HCT116 (cell line): ENCODE data around the gene CFD. TPM values are rescaled to one million over a fixed set of nuclear protein-coding genes. Genes with fewer than 3 reads are reported as not detected.
A peak's percentile ranks its signal among the peaks of the same experiment; 100 is the strongest.

Experiments used
- ATAC-seq: fragments of 200-7000 bp; cut with Tn5 transposase; 2 replicates; pipeline ENCODE4 v1.9.1; 2020; ENCODE audit warnings: mild to moderate bottlenecking, moderate library complexity
- BruUV-seq: library from RNA; stranded (reverse); fragments of 400-500 nt; replicated peaks from 2 replicates; lab custom pipeline; 2021; lab: Mats Ljungman, UMichigan
- CTCF ChIA-PET: fragments of 300-600 bp; sonication (Branson Sonifier 250); formaldehyde crosslinking; loops from one replicate; lab custom pipeline; 2021; ENCODE audit warnings: antibody characterized with exemption; lab: Charles Lee
- POLR2A ChIA-PET: fragments of 300-600, 350-600 bp; sonication (Branson Sonifier 250); formaldehyde crosslinking; loops from one replicate; lab custom pipeline; 2021; ENCODE audit warnings: antibody characterized with exemption; lab: Charles Lee
- RAD21 ChIA-PET, 2 experiments: fragments of 300-600 bp; sonication (Branson Sonifier 250); formaldehyde crosslinking; loops; one replicate each; lab custom pipeline; 2023; ENCODE audit warnings: low total read pairs in 2 of 2; ENCODE audit not compliant: uncharacterized antibody in 2 of 2, unreplicated experiment in 2 of 2, low non-redundant PET in 1 of 2; lab: Charles Lee
- DNase-seq: peaks from one replicate; pipeline ENCODE4 v3.0.0-alpha.2; 2010; ENCODE audit warnings: low read depth, low spot score
- H2AFZ ChIP-seq: fragments of 200-600 bp; shearing (Covaris generic), sonication (generic); 2 replicates; pipeline ENCODE4 v1.6.1; 2017; ENCODE audit warnings: low read depth, mixed run types, mixed read lengths, antibody characterized with exemption, low read length; ENCODE audit not compliant: poor library complexity, severe bottlenecking
- H3K27ac ChIP-seq: 2 replicates; pipeline ENCODE4 v1.5.1; 2012; ENCODE audit warnings: low read depth, low read length
- H3K27me3 ChIP-seq: fragments of 200-600 bp; sonication (generic); 2 replicates; pipeline ENCODE4 v1.6.1; 2016; ENCODE audit warnings: mixed run types, low read length, mixed read lengths; ENCODE audit not compliant: insufficient read depth
- H3K36me3 ChIP-seq, 2 experiments: fragments of 200-500 bp in 1 of 2; fragments of 200-600 bp in 1 of 2; sonication (Bioruptor generic) in 1 of 2; sonication (generic) in 1 of 2; 2 replicates each; pipeline versions ENCODE4 v1.5.1 to v1.6.1; 2014 to 2016; ENCODE audit warnings: low read length in 2 of 2, inconsistent platforms in 1 of 2, mixed read lengths in 1 of 2, mixed run types in 1 of 2; ENCODE audit not compliant: insufficient read depth in 2 of 2, control insufficient read depth in 1 of 2
- H3K4me1 ChIP-seq, 2 experiments: fragments of 200-600 bp in 1 of 2; sonication (generic) in 1 of 2; 2 replicates each; pipeline versions ENCODE4 v1.5.1 to v1.6.1; 2012 to 2017; ENCODE audit warnings: low read length in 2 of 2, inconsistent platforms in 1 of 2, mild to moderate bottlenecking in 1 of 2, mixed read lengths in 1 of 2, mixed run types in 1 of 2, moderate library complexity in 1 of 2; ENCODE audit not compliant: insufficient read depth in 2 of 2, control insufficient read depth in 1 of 2
- H3K4me2 ChIP-seq: fragments of 200-600 bp; sonication (generic); 2 replicates; pipeline ENCODE4 v1.6.1; 2017; ENCODE audit warnings: mixed run types, low read length, mixed read lengths
- H3K4me3 ChIP-seq, 2 experiments: fragments of 200-600 bp in 1 of 2; sonication (generic) in 1 of 2; replicated peaks in 1 of 2; 2 replicates each; pipeline ENCODE4 v1.5.1; 2011 to 2016; ENCODE audit warnings: low read length in 2 of 2, control low read depth in 1 of 2, low read depth in 1 of 2, mild to moderate bottlenecking in 1 of 2, mixed read lengths in 1 of 2, mixed run types in 1 of 2
- H3K79me2 ChIP-seq: fragments of 200-600 bp; sonication (generic); 2 replicates; pipeline ENCODE4 v1.6.1; 2017; ENCODE audit warnings: mild to moderate bottlenecking, mixed run types, low read length, moderate library complexity, mixed read lengths; ENCODE audit not compliant: insufficient read depth
- H3K9ac ChIP-seq: fragments of 200-600 bp; sonication (generic); 2 replicates; pipeline ENCODE4 v1.6.1; 2016; ENCODE audit warnings: low read length, mixed read lengths
- H3K9me2 ChIP-seq: fragments of 200-600 bp; sonication (generic), shearing (Covaris generic); 2 replicates; pipeline ENCODE4 v1.6.1; 2017; ENCODE audit warnings: mixed run types, mild to moderate bottlenecking, moderate library complexity; ENCODE audit not compliant: insufficient read depth
- H3K9me3 ChIP-seq, 2 experiments: fragments of 200-500 bp in 1 of 2; fragments of 200-600 bp in 1 of 2; sonication (Bioruptor generic) in 1 of 2; sonication (generic) in 1 of 2; 2 replicates each; pipeline ENCODE4 v1.6.1; 2014 to 2017; ENCODE audit warnings: low read length in 2 of 2, mixed read lengths in 2 of 2, inconsistent platforms in 1 of 2, low read depth in 1 of 2, mild to moderate bottlenecking in 1 of 2, mixed run types in 1 of 2, moderate library complexity in 1 of 2; ENCODE audit not compliant: control insufficient read depth in 1 of 2, insufficient read depth in 1 of 2
- H4K20me1 ChIP-seq: fragments of 200-600 bp; sonication (generic), shearing (Covaris generic); 2 replicates; pipeline ENCODE4 v1.6.1; 2017; ENCODE audit warnings: mixed run types, mild to moderate bottlenecking, moderate library complexity; ENCODE audit not compliant: insufficient read depth
- POLR2AphosphoS5 ChIP-seq: IDR thresholded peaks from 2 replicates; pipeline ENCODE4 v1.6.1; 2011; ENCODE audit warnings: mild to moderate bottlenecking, low read depth, low read length, moderate library complexity
- SIN3A ChIP-seq: IDR thresholded peaks from 2 replicates; pipeline ENCODE4 v1.6.1; 2012; ENCODE audit warnings: low read depth
- SP1 ChIP-seq: IDR thresholded peaks from 2 replicates; pipeline ENCODE4 v1.6.1; 2012; ENCODE audit warnings: low read depth
- TCF7L2 ChIP-seq: IDR thresholded peaks from 2 replicates; pipeline ENCODE4 v1.7.0; 2011; ENCODE audit warnings: borderline replicate concordance, inconsistent platforms; ENCODE audit not compliant: insufficient read depth, insufficient read length; ENCODE audit errors: extremely low read depth
- intact Hi-C: fragments of 100-400 bp; cut with micrococcal nuclease; formaldehyde crosslinking; loops from 2 replicates; pipeline ENCODE4 v1.10.0; 2022
- total RNA-seq: library from RNA; stranded (reverse); gene quantifications from one replicate; pipeline ENCODE4 v1.2.1, GENCODE V29; 2021; ENCODE audit not compliant: unreplicated experiment
- TF ChIP-seq, protein P1 (sequence below), 3 experiments: fragments of 200-600 bp in 1 of 3; sonication (generic) in 1 of 3; IDR thresholded peaks in 2 of 3; conservative IDR thresholded peaks in 1 of 3; 2 replicates each; pipeline ENCODE4 v1.5.1; 2012 to 2017; ENCODE audit warnings: low read depth in 2 of 3, low read length in 2 of 3, antibody characterized with exemption in 1 of 3, borderline replicate concordance in 1 of 3, control low read depth in 1 of 3, mild to moderate bottlenecking in 1 of 3, mixed read lengths in 1 of 3, mixed run types in 1 of 3, moderate library complexity in 1 of 3; ENCODE audit not compliant: insufficient read depth in 1 of 3

The CFD gene
- total RNA-seq, 1 experiment from 2014 or later = 80.2 TPM

DNA sequence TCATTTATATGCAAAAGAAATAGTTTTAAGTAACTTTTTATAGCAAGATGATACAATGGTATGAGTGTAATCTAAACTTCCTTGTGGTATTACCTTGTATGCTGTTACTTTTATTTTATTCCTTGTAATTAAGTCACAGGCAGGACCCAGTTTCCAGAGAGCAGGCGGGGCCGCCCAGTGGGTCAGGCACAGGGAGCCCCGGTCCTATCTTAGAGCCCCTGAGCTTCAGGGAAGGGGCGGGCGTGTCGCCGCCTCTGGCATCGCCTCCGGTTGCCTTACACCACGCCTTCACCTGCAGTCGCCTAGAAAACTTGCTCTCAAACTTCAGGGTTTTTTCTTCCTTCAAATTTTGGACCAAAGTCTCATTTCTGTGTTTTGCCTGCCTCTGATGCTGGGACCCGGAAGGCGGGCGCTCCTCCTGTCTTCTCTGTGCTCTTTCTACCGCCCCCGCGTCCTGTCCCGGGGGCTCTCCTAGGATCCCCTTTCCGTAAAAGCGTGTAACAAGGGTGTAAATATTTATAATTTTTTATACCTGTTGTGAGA is 47.9 kb upstream of the CFD start:
- H2AFZ ChIP-seq = no peak overlapping the region
- ChIA-PET CTCF (no interaction called here), POLR2A (no interaction called here), RAD21 (no interaction called here)
- H3K27me3 ChIP-seq = no peaks in the 10 kb centered on the region
- DNase-seq (no peak), ATAC-seq (no peak)
- H3K9me2 ChIP-seq = no peaks in the 10 kb centered on the region
- no peak overlapping the region for H3K4me2 ChIP-seq
- TF ChIP-seq TCF7L2 (no peak), SP1 (no peak)
- no peaks in the 10 kb centered on the region for H3K4me1 ChIP-seq
- H4K20me1 ChIP-seq = peaks cover 15% of the 10 kb centered on the region; the same call in 1 of the 2 replicates
- H3K27ac ChIP-seq = no peak overlapping the region
- no peaks in the 10 kb centered on the region for H3K9me3 ChIP-seq
- no peak overlapping the region for H3K4me3 ChIP-seq
- no peak overlapping the region for H3K9ac ChIP-seq
- TSS peak; percentile 48 for BruUV-seq
- peaks cover 49% of the 10 kb centered on the region for H3K79me2 ChIP-seq
- intact Hi-C loops = no loop called here
- H3K36me3 ChIP-seq = peaks cover 36 to 47% of the 10 kb centered on the region in 2 experiments; a peak in 3 of 4 replicates

DNA sequence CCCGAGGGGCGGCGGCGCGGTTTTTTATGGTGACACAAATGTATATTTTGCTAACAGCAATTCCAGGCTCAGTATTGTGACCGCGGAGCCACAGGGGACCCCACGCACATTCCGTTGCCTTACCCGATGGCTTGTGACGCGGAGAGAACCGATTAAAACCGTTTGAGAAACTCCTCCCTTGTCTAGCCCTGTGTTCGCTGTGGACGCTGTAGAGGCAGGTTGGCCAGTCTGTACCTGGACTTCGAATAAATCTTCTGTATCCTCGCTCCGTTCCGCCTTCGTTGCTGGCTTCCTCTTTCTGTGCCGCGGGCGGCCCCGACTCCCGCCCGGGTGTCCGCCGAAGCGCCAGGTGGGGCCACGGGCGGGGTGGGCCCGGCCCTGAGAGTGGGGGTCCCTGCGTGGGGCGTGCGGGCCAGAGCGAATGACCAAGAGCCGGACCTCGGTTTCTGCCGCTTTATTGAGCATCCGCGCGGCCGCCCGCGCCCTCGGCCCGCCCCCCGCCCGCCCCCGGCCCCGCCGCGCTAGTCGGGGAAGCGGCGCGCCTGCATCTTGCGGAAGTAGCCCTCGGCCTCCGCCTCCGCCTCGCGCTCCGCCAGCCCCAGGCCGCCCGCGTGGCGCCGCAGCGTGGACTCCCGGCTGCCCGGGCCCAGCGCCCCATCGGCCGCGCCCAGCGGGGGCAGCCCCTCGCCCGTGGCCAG is 47.3 kb upstream of the CFD start:
- RAD21 ChIA-PET = no interaction called here
- CTCF ChIA-PET = no interaction called here
- 0 out of 2 replicates have a peak, but pooled peaks have one; percentile 17 for TF ChIP-seq SIN3A
- no peak; the same call in 1 of the 2 replicates for TF ChIP-seq POLR2AphosphoS5
- TF ChIP-seq, protein P1, sequence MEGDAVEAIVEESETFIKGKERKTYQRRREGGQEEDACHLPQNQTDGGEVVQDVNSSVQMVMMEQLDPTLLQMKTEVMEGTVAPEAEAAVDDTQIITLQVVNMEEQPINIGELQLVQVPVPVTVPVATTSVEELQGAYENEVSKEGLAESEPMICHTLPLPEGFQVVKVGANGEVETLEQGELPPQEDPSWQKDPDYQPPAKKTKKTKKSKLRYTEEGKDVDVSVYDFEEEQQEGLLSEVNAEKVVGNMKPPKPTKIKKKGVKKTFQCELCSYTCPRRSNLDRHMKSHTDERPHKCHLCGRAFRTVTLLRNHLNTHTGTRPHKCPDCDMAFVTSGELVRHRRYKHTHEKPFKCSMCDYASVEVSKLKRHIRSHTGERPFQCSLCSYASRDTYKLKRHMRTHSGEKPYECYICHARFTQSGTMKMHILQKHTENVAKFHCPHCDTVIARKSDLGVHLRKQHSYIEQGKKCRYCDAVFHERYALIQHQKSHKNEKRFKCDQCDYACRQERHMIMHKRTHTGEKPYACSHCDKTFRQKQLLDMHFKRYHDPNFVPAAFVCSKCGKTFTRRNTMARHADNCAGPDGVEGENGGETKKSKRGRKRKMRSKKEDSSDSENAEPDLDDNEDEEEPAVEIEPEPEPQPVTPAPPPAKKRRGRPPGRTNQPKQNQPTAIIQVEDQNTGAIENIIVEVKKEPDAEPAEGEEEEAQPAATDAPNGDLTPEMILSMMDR (IDR thresholded peaks at IDR 0.05 in 2 of 3, conservative IDR thresholded peaks at IDR 0.05 in 1 of 3; ENCODE audit: borderline replicate concordance in 1 of 3, insufficient read depth in 1 of 3, low read depth in 2 of 3, low read length in 2 of 3) = no peak
- Histone ChIP-seq H3K4me2 (no peak overlapping the region), H2AFZ (no peak overlapping the region), H3K9ac (no peak overlapping the region), H3K27ac (no peak overlapping the region), H3K4me1 (no peaks in the 10 kb centered on the region), H4K20me1 (peaks cover 9% of the 10 kb centered on the region; the same call in 1 of the 2 replicates), H3K36me3 (peaks cover 32 to 41% of the 10 kb centered on the region in 2 experiments; a peak in 3 of 4 replicates), H3K79me2 (peaks cover 43% of the 10 kb centered on the region), H3K27me3 (no peaks in the 10 kb centered on the region), H3K9me3 (no peaks in the 10 kb centered on the region), H3K9me2 (no peaks in the 10 kb centered on the region), H3K4me3 (no peak overlapping the region)
- intact Hi-C loops = no loop called here
- BruUV-seq = no TSS peak
- POLR2A ChIA-PET = no interaction called here
- ATAC-seq (peak; percentile 7), DNase-seq (no peak)
